Duodenal mucosa (tissue), 2 donors: Measurements from ENCODE around the gene INHA.

Experiments used
- H3K27ac ChIP-seq: one replicate; pipeline ENCODE4 v1.7.0; 2013; ENCODE audit warnings: low read depth, low read length
- H3K27me3 ChIP-seq, 2 donors: one replicate each; pipeline ENCODE4 v1.7.0; 2013; ENCODE audit warnings: low read length in 2 of 2, control low read depth in 1 of 2; ENCODE audit not compliant: insufficient read depth in 2 of 2, control insufficient read depth in 1 of 2
- H3K36me3 ChIP-seq, 2 donors: one replicate each; pipeline ENCODE4 v1.7.0; 2013; ENCODE audit warnings: low read length in 2 of 2, control low read depth in 1 of 2; ENCODE audit not compliant: insufficient read depth in 2 of 2, control insufficient read depth in 1 of 2
- H3K4me1 ChIP-seq, 2 donors: one replicate each; pipeline ENCODE4 v1.7.0; 2013; ENCODE audit warnings: low read length in 2 of 2, control low read depth in 1 of 2; ENCODE audit not compliant: insufficient read depth in 2 of 2, control insufficient read depth in 1 of 2
- H3K4me3 ChIP-seq, 2 donors: one replicate each; pipeline ENCODE4 v1.7.0; 2013; ENCODE audit warnings: low read length in 2 of 2, low read depth in 1 of 2
- H3K9ac ChIP-seq, 2 donors: one replicate each; pipeline ENCODE4 v1.7.0; 2013; ENCODE audit warnings: low read length in 2 of 2, low read depth in 1 of 2
- H3K9me3 ChIP-seq, 2 donors: one replicate each; pipeline ENCODE4 v1.7.0; 2013; ENCODE audit warnings: low read length in 2 of 2, control low read depth in 1 of 2; ENCODE audit not compliant: control insufficient read depth in 1 of 2

The INHA gene

DNA sequence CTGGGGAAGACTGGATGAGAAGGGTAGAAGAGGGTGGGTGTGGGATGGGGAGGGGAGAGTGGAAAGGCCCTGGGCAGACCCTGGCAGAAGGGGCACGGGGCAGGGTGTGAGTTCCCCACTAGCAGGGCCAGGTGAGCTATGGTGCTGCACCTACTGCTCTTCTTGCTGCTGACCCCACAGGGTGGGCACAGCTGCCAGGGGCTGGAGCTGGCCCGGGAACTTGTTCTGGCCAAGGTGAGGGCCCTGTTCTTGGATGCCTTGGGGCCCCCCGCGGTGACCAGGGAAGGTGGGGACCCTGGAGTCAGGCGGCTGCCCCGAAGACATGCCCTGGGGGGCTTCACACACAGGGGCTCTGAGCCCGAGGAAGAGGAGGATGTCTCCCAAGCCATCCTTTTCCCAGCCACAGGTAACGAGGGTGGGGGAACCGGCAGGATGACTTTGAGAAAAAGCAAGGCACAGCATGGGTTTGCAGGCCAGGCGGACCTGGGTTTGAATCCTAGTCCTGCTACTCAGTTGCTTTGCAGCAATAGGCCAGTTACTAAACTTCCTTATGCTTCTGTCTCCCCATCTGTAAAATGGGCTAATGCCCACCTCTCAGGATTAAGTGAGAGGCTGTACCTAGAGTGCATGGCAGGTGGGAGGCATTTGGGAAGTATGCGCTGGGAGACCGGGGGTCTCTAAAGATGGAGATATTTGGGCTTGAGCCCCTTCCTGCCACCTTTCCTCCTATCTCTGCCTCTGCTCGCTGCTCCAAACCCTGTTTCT lies at the start of gene INHA:
TSS of gene INHA (plus strand) at position 74 of the 765 bp plus-strand sequence. CDS start at position 139, 65 bp downstream.
- no peak within 1 kb of the TSS for H3K27ac ChIP-seq
- H3K36me3 ChIP-seq = no peaks in the 10 kb centered on the region
- no peaks in the 10 kb centered on the region for H3K4me1 ChIP-seq
- peaks cover 16 to 32% of the 10 kb centered on the region in 2 donors for H3K27me3 ChIP-seq
- no peak within 1 kb of the TSS for H3K9ac ChIP-seq
- peak within 1 kb of the TSS in 1 of 2 donors; percentile 21 for H3K4me3 ChIP-seq
- no peaks in the 10 kb centered on the region for H3K9me3 ChIP-seq

DNA sequence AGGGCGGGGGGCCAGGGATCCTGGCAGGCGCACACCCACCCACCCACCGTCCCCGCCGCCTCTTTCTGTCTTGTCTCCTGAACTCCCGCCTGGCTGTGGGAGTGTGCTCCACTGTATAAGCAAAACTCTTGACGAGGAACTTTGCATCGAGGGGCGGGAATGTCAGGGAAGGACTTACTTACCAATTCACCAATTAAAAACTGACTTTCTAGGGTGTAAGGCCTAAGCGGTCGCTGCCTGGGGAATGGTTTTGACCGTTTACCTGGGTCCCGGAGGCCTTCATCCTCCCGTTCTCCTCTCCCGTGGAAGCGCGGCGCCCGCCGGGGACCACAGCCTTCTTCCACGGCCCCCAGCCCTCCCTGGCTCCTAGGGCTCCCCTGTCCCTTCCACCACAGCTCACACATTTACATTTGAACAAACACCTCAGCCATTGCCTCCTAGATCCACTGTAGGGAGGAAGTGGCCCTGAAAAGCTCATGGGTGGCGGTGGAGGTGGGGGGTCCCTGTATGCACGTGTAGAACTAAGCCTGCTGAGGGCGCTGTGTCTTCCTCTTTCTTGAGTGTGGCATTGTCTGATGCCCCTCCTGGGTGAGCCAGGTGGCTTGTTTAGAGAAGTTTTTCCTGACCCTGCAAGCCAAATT lies 49.0 kb upstream of the INHA start:
- H3K27ac ChIP-seq = no peak overlapping the region

DNA sequence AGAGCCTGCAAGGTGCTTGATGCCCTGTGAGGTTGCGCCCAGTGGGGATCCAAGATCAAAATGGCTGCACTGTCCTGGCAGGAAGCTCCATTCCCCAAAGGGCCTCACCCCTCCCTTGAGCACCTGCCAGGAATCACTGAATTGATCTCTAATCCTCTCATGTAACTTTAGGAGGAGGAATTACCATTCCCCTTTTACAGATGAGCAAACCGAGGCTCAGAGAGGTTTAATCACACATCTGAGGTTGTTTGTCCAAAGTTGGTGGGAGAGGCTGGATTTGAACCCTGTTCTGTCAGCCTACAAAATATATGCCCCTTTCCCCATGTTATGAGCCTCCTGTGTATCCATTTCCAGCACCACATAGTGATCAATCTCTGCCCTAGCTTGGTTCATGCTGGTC lies 47.3 kb upstream of the INHA start:
- H3K27me3 ChIP-seq = peaks cover 77 to 87% of the 10 kb centered on the region in 2 donors
- H3K4me1 ChIP-seq = peaks cover 0 to 4% of the 10 kb centered on the region in 2 donors
- H3K36me3 ChIP-seq = no peaks in the 10 kb centered on the region
- no peaks in the 10 kb centered on the region for H3K9me3 ChIP-seq
- no peak overlapping the region for H3K9ac ChIP-seq
- no peak overlapping the region for H3K4me3 ChIP-seq
- no peak overlapping the region for H3K27ac ChIP-seq

More for the DNA sequence above, 49.0 kb upstream of the INHA start:
- Histone ChIP-seq H3K4me3 (no peak overlapping the region), H3K9ac (no peak overlapping the region), H3K9me3 (no peaks in the 10 kb centered on the region), H3K27me3 (peaks cover 68 to 80% of the 10 kb centered on the region in 2 donors), H3K36me3 (no peaks in the 10 kb centered on the region), H3K4me1 (peaks cover 0 to 4% of the 10 kb centered on the region in 2 donors)

DNA sequence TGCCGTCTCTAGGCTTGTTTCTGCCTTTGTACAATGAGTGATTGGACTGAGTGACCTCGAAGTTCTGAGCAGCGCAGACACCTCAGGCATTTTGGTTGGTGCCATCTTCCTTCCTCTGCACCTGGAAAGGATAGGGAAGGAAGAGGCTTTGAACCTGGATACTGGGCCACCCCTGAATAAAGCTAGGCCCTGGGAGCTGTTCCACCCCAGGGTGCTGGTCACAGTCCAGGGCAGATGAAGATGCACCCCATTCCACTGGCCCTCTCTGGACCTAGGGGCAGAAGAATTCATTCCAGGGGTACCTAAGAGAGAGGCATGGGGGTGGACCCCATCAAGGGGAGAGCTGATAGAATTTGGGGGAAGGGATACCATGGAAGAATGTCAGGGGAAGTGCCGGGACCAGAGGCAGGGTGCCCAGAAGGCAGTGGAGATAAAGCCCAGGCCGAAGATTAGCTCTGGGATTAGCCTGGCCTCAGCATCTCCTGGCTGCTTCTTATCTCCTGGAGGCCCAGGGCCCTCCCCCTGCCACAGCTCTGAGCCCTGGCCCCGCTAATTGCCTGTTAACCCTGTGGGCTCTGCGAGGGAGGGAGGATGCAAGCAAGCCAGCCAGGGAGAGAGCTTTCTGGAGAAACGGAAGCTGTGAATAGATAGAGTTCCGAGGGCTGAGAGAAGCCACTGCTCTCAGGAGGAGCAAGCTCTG lies 46.4 kb upstream of the INHA start:
- no peak overlapping the region for H3K4me3 ChIP-seq
- H3K27me3 ChIP-seq = peaks cover 81 to 82% of the 10 kb centered on the region in 2 donors
- H3K9ac ChIP-seq = no peak overlapping the region
- peaks cover 0 to 4% of the 10 kb centered on the region in 2 donors for H3K4me1 ChIP-seq
- H3K36me3 ChIP-seq = no peaks in the 10 kb centered on the region
- no peaks in the 10 kb centered on the region for H3K9me3 ChIP-seq
- no peak overlapping the region for H3K27ac ChIP-seq

DNA sequence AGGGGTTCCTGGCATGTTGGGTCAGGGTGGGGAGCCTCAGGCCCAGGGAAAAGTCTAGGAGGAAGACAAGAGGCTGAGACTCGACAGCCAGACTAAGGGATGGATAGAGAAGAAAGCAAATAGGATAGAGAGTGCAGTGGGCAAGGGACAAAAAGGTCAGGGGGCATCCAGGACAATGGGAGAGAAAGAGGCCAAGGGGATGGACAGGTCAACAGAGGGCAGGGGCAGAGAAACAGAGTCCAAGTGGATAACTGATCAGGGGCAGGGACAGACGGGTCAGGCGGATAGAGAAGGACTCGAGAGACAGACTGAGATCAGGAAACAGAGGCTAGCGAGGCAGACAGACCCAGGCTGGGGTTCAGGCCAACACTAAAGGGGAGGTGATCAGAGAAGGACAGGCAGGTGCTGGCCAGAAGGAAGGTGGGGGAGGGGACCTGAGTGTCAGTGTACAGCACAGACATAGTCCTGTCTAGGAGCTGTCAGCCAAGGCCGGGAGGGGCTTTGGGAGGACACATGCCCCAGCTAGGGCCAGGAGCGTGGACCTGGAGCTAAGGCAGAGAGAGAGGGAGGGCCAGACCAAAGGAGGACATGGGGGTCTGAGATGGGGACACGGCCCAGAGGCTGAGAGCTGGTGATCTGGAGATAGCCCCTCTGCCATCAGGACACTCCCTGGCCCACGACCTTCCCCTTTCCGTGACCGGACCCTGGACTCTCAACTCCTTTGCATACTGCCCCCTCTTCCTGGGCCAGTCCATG lies 45.6 kb upstream of the INHA start:
- H3K9me3 ChIP-seq = no peaks in the 10 kb centered on the region
- peaks cover 74 to 80% of the 10 kb centered on the region in 2 donors for H3K27me3 ChIP-seq
- peaks cover 0 to 4% of the 10 kb centered on the region in 2 donors for H3K4me1 ChIP-seq
- no peak overlapping the region for H3K4me3 ChIP-seq
- H3K27ac ChIP-seq = no peak overlapping the region
- no peak overlapping the region for H3K9ac ChIP-seq
- H3K36me3 ChIP-seq = no peaks in the 10 kb centered on the region

- Histone ChIP-seq H3K4me3 (no peak overlapping the region), H3K36me3 (no peaks in the 10 kb centered on the region), H3K27ac (no peak overlapping the region), H3K4me1 (peaks cover 0 to 4% of the 10 kb centered on the region in 2 donors), H3K27me3 (peaks cover 68 to 80% of the 10 kb centered on the region in 2 donors), H3K9me3 (no peaks in the 10 kb centered on the region), H3K9ac (no peak overlapping the region)
Observed at GRCh38 chr2:219527076-219527394, 45.1 kb upstream of the INHA start.

- Histone ChIP-seq H3K27me3 (peaks cover 64 to 81% of the 10 kb centered on the region in 2 donors), H3K4me3 (no peak overlapping the region), H3K4me1 (peaks cover 0 to 4% of the 10 kb centered on the region in 2 donors), H3K36me3 (no peaks in the 10 kb centered on the region), H3K27ac (no peak overlapping the region), H3K9me3 (no peaks in the 10 kb centered on the region), H3K9ac (no peak overlapping the region)
Observed at GRCh38 chr2:219527472-219527871, 44.6 kb upstream of the INHA start.

DNA sequence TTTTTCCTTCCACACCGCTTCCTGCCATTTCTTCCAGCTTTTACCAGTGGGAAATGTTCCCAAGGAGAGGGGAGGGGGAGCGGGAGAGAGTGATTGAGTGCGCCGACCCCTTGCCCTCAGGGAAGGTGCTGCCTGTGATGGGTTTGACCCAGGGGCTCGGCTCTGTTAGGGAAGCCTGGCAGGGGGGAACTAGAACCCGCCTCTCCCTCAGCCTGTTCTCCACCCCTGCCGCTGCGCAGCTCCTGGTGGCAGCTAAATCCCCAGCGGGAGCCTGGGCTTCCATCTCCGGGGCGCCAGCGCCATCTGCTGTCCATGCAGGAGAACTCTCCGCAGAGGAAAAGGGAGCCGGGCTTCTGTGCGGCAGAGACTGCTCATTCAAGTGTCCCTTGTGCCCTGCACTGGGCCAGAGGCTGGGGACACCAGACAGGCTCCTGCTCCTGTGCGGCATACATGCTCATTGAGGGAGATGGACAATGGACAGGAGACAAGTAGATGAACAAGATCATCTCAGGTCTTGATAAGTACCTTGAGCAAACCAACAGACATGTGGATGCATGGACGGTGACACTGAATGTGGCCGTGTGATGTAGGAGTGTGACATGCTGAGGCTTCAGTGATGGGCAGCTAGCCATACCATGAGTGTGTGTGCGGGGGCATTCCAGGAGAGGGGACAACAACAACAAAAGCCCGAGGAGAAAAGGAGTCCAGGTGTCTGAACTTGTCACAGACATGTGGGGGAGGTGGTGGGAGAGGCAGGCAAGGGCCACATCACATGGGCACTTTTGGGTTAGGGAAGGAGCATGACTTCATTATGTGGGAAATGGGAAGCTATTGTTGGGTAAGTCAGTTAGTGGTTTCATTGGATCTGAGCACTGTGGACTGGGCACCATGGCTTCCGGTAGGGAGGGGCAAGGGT lies 41.8 kb upstream of the INHA start:
- no peak overlapping the region for H3K9ac ChIP-seq
- H3K27ac ChIP-seq = no peak overlapping the region
- no peaks in the 10 kb centered on the region for H3K4me1 ChIP-seq
- H3K4me3 ChIP-seq = no peak overlapping the region
- H3K36me3 ChIP-seq = no peaks in the 10 kb centered on the region
- H3K9me3 ChIP-seq = no peaks in the 10 kb centered on the region
- peaks cover 44 to 60% of the 10 kb centered on the region in 2 donors for H3K27me3 ChIP-seq

- Histone ChIP-seq H3K9ac (no peak overlapping the region), H3K9me3 (no peaks in the 10 kb centered on the region), H3K4me3 (no peak overlapping the region), H3K36me3 (no peaks in the 10 kb centered on the region), H3K27ac (no peak overlapping the region), H3K27me3 (peaks cover 31 to 53% of the 10 kb centered on the region in 2 donors), H3K4me1 (no peaks in the 10 kb centered on the region)
Observed at GRCh38 chr2:219531639-219532377, 40.3 kb upstream of the INHA start.
